Skeletal muscle satellite cell (primary cell): ENCODE measurements around the gene ARHGAP42. TPM values are rescaled to one million over a fixed set of nuclear protein-coding genes. Genes with fewer than 3 reads are reported as not detected.

Source experiments
- H3K27me3 ChIP-seq: 2 replicates; pipeline ENCODE4 v1.7.0; 2013; ENCODE audit warnings: low read length; ENCODE audit not compliant: control insufficient read depth, insufficient read depth
- H3K36me3 ChIP-seq: 2 replicates; pipeline ENCODE4 v1.7.0; 2013; ENCODE audit warnings: mild to moderate bottlenecking, control low read depth, low read length; ENCODE audit not compliant: insufficient read depth
- H3K4me1 ChIP-seq: 2 replicates; pipeline ENCODE4 v1.7.0; 2013; ENCODE audit warnings: low read length; ENCODE audit not compliant: control insufficient read depth, insufficient read depth
- H3K4me2 ChIP-seq: 2 replicates; pipeline ENCODE4 v1.7.0; 2013; ENCODE audit warnings: mild to moderate bottlenecking, low read length
- H3K4me3 ChIP-seq: 2 replicates; pipeline ENCODE4 v1.7.0; 2013; ENCODE audit warnings: low read length
- H3K9ac ChIP-seq: 2 replicates; pipeline ENCODE4 v1.7.0; 2013; ENCODE audit warnings: mild to moderate bottlenecking, low read depth, low read length, moderate library complexity
- H3K9me3 ChIP-seq: replicated peaks from 2 replicates; pipeline ENCODE4 v1.7.0; 2013; ENCODE audit warnings: mild to moderate bottlenecking, control low read depth, low read length
- small RNA-seq: library from RNA; depleted of rRNA; stranded (forward); fragments of <200 nt; gene quantifications from one replicate; pipeline ENCODE3, GENCODE V24; 2012

Gene ARHGAP42

DNA sequence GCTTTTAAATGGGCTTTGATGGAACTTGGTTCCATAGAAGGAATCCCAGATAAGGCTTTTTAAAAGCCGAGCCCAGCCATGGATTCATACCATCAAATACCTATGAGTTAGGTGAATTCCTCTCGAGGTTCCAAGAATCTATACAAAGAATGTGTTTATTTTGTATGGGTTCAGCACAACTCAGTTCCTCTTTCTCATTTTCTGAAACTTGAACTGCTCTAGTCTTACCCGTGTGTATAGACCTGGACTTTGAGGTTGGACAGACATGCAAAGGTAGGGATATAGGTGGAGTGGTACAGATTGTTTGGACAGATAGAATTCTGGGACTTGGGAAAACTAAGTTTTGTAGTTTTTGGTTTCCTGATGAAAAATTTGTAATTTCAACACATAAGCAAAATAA, 344.6 kb downstream of the ARHGAP42 start:
- no peak overlapping the region for H3K4me3 ChIP-seq
- no peak overlapping the region for H3K4me2 ChIP-seq
- no peaks in the 10 kb centered on the region for H3K9me3 ChIP-seq
- peaks cover 42% of the 10 kb centered on the region for H3K27me3 ChIP-seq
- H3K4me1 ChIP-seq = peaks cover 7% of the 10 kb centered on the region
- H3K36me3 ChIP-seq = no peaks in the 10 kb centered on the region
- no peak overlapping the region for H3K9ac ChIP-seq

- H3K36me3 ChIP-seq = no peaks in the 10 kb centered on the region
- peaks cover 7% of the 10 kb centered on the region for H3K4me1 ChIP-seq
- no peak overlapping the region for H3K4me2 ChIP-seq
- no peak overlapping the region for H3K4me3 ChIP-seq
- no peak overlapping the region for H3K9ac ChIP-seq
- H3K27me3 ChIP-seq = peaks cover 49% of the 10 kb centered on the region
- H3K9me3 ChIP-seq = no peaks in the 10 kb centered on the region
These were observed 345.9 kb downstream of the ARHGAP42 start for GRCh38 chr11:101032991-101033390.

- Histone ChIP-seq H3K4me2 (no peak overlapping the region), H3K36me3 (no peaks in the 10 kb centered on the region), H3K27me3 (peaks cover 46% of the 10 kb centered on the region), H3K4me3 (no peak overlapping the region), H3K9me3 (no peaks in the 10 kb centered on the region), H3K9ac (no peak overlapping the region), H3K4me1 (peaks cover 7% of the 10 kb centered on the region)
These were observed 347.0 kb downstream of the ARHGAP42 start for GRCh38 chr11:101034076-101034475.

DNA sequence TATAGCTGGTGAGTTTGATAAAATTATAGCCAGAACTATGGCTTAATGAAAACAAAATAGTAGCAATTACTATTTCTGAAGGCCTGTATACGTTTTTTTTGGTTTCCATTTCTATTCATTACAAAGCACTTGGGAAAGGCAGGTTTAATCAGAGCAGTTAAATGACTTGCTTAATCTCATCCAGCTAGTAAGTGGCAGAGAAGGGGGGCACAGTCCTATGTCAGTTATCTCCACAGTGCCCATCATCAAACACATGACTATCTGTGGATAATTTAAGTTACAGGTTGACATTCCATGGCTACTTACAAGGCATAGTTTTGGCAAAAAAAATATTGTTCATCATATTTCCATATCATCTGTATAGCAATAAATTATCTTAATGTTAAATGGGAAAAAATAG, 348.8 kb downstream of the ARHGAP42 start:
- Histone ChIP-seq H3K9me3 (no peaks in the 10 kb centered on the region), H3K36me3 (no peaks in the 10 kb centered on the region), H3K9ac (no peak overlapping the region), H3K4me2 (no peak overlapping the region), H3K4me1 (no peaks in the 10 kb centered on the region), H3K27me3 (peaks cover 48% of the 10 kb centered on the region), H3K4me3 (no peak overlapping the region)

Small RNA genes lying within 50 kb of the gene (small RNA-seq; reads per million reads assigned to genes)
- gene RN7SL222P = not detected
